A673 (cell line): ENCODE data around the gene LRRC71.

Experiments
- CTCF ChIP-seq: fragments of 300-800, 200-600 bp; sonication (generic); conservative IDR thresholded peaks from 2 replicates; pipeline ENCODE4 v1.5.1; 2017; ENCODE audit warnings: low read depth, mild to moderate bottlenecking, antibody characterized with exemption, low read length, moderate library complexity, mixed read lengths
- EZH2 ChIP-seq: fragments of 200-600 bp; sonication (generic); IDR thresholded peaks from 2 replicates; pipeline ENCODE4 v1.6.1; 2017; ENCODE audit warnings: borderline replicate concordance, low read depth, mild to moderate bottlenecking, mixed read lengths, antibody characterized with exemption, low read length; ENCODE audit not compliant: poor library complexity, severe bottlenecking

GRCh38 chr1:156963621-156964020 lies 43.2 kb downstream of the LRRC71 start:
- no peak for TF ChIP-seq CTCF
- TF ChIP-seq EZH2, result no peak
